Measurements from ENCODE around the gene CDC42SE2.

DNA sequence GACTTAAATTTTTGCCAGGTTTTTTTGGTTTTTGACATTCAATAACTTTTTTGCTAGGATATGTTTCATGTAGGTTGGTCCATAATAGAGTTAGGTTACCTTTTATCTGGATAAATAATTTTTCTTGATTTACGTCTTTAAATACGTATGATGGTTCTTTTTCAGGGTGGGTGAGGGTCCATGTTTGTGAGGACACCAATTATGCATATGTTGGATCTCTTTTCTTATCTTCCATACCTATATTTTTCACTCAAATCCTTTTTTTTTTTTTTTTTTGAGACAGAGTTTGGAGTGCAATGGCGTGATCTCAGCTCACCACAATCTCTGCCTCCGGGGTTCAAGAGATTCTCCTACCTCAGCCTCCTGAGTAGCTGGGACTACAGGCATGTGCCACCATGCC, 17.3 kb upstream of the CDC42SE2 start:
- TF ChIP-seq, protein P1, sequence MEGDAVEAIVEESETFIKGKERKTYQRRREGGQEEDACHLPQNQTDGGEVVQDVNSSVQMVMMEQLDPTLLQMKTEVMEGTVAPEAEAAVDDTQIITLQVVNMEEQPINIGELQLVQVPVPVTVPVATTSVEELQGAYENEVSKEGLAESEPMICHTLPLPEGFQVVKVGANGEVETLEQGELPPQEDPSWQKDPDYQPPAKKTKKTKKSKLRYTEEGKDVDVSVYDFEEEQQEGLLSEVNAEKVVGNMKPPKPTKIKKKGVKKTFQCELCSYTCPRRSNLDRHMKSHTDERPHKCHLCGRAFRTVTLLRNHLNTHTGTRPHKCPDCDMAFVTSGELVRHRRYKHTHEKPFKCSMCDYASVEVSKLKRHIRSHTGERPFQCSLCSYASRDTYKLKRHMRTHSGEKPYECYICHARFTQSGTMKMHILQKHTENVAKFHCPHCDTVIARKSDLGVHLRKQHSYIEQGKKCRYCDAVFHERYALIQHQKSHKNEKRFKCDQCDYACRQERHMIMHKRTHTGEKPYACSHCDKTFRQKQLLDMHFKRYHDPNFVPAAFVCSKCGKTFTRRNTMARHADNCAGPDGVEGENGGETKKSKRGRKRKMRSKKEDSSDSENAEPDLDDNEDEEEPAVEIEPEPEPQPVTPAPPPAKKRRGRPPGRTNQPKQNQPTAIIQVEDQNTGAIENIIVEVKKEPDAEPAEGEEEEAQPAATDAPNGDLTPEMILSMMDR (IDR thresholded peaks at IDR 0.05; ENCODE audit: low read depth, low read length) = no peak
- TF ChIP-seq POLR2A (IDR thresholded peaks at IDR 0.05; ENCODE audit: extremely low read depth, insufficient read length) = no peak
- TF ChIP-seq, protein P2, sequence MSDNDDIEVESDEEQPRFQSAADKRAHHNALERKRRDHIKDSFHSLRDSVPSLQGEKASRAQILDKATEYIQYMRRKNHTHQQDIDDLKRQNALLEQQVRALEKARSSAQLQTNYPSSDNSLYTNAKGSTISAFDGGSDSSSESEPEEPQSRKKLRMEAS (IDR thresholded peaks at IDR 0.05; ENCODE audit: low read depth, low read length) = no peak
- TF ChIP-seq MYC (IDR thresholded peaks at IDR 0.05; ENCODE audit: low read depth, low read length) = no peak

Measured in NB4 (cell line).